ENCODE results near the gene WAPL. TPM values are rescaled to one million over a fixed set of nuclear protein-coding genes. Genes with fewer than 3 reads are reported as not detected.

WAPL gene
- total and polyA plus RNA-seq, 11 donors, result 9.4 to 29.9 (median 21.0) TPM

DNA sequence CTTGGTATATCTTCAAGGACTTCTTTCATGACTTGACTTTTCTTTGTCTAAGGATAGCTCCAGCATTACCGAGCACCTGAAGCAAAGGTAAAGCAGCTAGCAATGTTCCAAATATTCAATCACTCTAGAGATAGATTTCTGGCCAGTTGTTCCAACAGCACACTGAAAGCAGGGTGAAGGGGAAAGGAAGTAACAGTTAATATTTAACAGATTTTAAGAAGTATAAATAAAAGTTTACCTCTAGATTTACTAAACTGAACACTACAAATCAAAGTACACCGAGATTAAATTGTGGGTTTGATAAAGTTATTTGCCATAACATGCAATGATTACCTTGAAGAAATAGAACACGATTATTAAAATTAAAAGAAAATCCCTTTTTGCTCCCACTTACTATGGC, 84.1 kb downstream of the WAPL start:
- Histone ChIP-seq H3K36me3 (peaks cover 0 to 86% (median 80%) of the 10 kb centered on the region in 9 donors), H3K4me3 (no peak overlapping the region), H3K4me1 (peaks cover 0 to 25% (median 0%) of the 10 kb centered on the region in 12 donors), H3K27ac (no peak overlapping the region), H3K27me3 (no peaks in the 10 kb centered on the region), H3K9me3 (no peaks in the 10 kb centered on the region)
- ATAC-seq (no peak), DNase-seq (no peak)
- 91 to 96% (median 95%) methylated on average over 3 of the region's 3 CpGs for WGBS, 4 donors
- TF ChIP-seq, protein P1, sequence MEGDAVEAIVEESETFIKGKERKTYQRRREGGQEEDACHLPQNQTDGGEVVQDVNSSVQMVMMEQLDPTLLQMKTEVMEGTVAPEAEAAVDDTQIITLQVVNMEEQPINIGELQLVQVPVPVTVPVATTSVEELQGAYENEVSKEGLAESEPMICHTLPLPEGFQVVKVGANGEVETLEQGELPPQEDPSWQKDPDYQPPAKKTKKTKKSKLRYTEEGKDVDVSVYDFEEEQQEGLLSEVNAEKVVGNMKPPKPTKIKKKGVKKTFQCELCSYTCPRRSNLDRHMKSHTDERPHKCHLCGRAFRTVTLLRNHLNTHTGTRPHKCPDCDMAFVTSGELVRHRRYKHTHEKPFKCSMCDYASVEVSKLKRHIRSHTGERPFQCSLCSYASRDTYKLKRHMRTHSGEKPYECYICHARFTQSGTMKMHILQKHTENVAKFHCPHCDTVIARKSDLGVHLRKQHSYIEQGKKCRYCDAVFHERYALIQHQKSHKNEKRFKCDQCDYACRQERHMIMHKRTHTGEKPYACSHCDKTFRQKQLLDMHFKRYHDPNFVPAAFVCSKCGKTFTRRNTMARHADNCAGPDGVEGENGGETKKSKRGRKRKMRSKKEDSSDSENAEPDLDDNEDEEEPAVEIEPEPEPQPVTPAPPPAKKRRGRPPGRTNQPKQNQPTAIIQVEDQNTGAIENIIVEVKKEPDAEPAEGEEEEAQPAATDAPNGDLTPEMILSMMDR (IDR thresholded peaks at IDR 0.05), result no peak
- TF ChIP-seq POLR2A (IDR thresholded peaks at IDR 0.05), result no peak
- intact Hi-C loops (cut with DNase I), result no loop called here

DNA sequence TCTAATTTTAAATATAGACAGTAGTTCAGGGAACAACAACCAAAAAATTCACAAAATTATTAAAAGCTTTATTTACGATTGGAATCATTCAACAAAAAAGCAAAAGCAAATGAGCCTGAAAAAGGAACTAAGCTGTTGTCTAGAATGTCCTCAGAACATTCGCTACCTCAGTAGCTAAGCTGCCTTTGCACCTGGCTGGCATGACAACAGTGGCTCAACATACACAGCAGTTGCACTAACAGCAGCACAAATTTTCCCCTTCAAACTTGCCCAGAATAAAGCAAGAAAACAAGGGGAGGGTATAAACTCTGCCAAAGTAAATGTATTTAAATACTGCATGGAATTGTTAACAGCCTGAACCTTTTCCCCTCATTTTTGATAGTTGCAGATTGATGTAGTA, 84.6 kb downstream of the WAPL start:
- WGBS, 4 donors, result 93 to 97% (median 95%) methylated on average over 2 of the region's 2 CpGs

DNA sequence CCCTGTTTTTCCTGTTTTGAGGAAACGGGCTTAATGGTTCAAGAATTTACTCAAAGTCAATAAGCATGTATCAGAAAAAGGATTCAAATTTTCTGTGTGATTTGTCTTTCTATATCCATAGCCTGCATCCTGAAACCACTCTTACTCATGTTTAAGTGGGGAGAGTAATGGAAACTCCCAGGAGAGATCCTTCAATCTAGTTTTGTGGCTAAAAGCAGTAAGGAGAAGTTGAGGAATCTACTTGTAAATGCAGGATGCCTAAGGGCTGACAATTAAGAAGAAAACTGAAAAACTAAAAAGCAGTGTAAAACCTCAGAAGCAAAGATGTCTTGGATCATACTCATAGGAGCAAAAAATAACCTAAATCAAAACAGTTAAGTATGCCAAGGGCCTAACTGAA, 86.9 kb downstream of the WAPL start:
- no peak for DNase-seq
- WGBS, 4 donors, result 91 to 97% (median 93%) methylated on average over 1 of the region's 1 CpG
- Histone ChIP-seq H3K4me3 (no peak overlapping the region), H3K9me3 (no peaks in the 10 kb centered on the region), H3K4me1 (peaks cover 0 to 6% (median 0%) of the 10 kb centered on the region in 12 donors), H3K27ac (no peak overlapping the region), H3K36me3 (peaks cover 0 to 58% (median 52%) of the 10 kb centered on the region in 9 donors), H3K27me3 (no peaks in the 10 kb centered on the region)
- intact Hi-C loops (cut with DNase I), result no loop called here
- TF ChIP-seq, protein P1 (IDR thresholded peaks at IDR 0.05), result no peak
- no peak for TF ChIP-seq POLR2A (IDR thresholded peaks at IDR 0.05)
- ATAC-seq, result no peak

More for the DNA sequence above, 84.6 kb downstream of the WAPL start:
- H3K4me3 ChIP-seq, result no peak overlapping the region
- H3K27ac ChIP-seq, result no peak overlapping the region
- H3K9me3 ChIP-seq, result no peaks in the 10 kb centered on the region
- intact Hi-C loops (cut with DNase I), result no loop called here
- no peaks in the 10 kb centered on the region for H3K27me3 ChIP-seq
- H3K4me1 ChIP-seq, result peaks cover 0 to 25% (median 0%) of the 10 kb centered on the region in 12 donors
- no peak for TF ChIP-seq POLR2A (IDR thresholded peaks at IDR 0.05)
- TF ChIP-seq, protein P1 (IDR thresholded peaks at IDR 0.05), result no peak
- ATAC-seq (no peak), DNase-seq (no peak)
- peaks cover 0 to 81% (median 75%) of the 10 kb centered on the region in 9 donors for H3K36me3 ChIP-seq

DNA sequence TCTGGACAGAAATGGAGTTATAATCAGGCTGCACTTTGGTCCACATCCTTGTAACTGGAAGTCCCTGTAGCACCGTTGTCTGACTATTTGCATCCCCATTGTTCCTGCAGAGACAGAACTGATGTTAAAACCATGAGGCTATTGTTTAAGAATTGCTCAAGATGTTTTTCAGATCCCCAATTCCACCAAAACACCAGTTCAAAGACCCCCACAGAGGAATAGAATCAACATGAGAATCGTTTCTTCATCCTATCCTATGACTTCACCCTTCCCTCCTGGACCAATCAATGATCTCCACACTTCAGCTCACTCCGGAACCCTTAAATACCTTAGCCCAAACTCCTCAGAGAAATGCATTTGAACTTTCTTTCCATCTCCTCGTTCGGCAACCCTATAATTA, 97.9 kb downstream of the WAPL start:
- no peak for ATAC-seq
- TF ChIP-seq, protein P1 (IDR thresholded peaks at IDR 0.05), result no peak
- no peak for TF ChIP-seq POLR2A (IDR thresholded peaks at IDR 0.05)
- H3K27ac ChIP-seq, result no peak overlapping the region
- no peaks in the 10 kb centered on the region for H3K4me1 ChIP-seq
- H3K36me3 ChIP-seq, result no peaks in the 10 kb centered on the region
- H3K4me3 ChIP-seq, result no peak overlapping the region
- intact Hi-C loops (cut with DNase I), result no loop called here
- no peak for DNase-seq
- 33 to 48% (median 44%) methylated on average over 5 of the region's 5 CpGs for WGBS, 4 donors
- no peaks in the 10 kb centered on the region for H3K9me3 ChIP-seq
- H3K27me3 ChIP-seq, result peaks cover 0 to 4% (median 0%) of the 10 kb centered on the region in 9 donors

Measured in heart left ventricle (tissue), 16 donors.